NCI-H146 treated with DMSO at 0.1 percent for 48 hours (cell line): ENCODE data around the gene SLC38A1.

ENCODE experiments used
- DNase-seq: peaks from one replicate; lab custom pipeline; 2025; ENCODE audit not compliant: unreplicated experiment; lab: John Stamatoyannopoulos, UW

The SLC38A1 gene

GRCh38 chr12:46144433-46144832 lies 124.4 kb downstream of the SLC38A1 start:
- no peak for DNase-seq

- DNase-seq: no peak
Measured at GRCh38 chr12:46136249-46136648, 132.6 kb downstream of the SLC38A1 start.

- no peak for DNase-seq
Measured at GRCh38 chr12:46135750-46136149, 133.1 kb downstream of the SLC38A1 start.

- DNase-seq: no peak
Measured at GRCh38 chr12:46134852-46135251, 134.0 kb downstream of the SLC38A1 start.

- no peak for DNase-seq
Measured at GRCh38 chr12:46134205-46134811, 134.5 kb downstream of the SLC38A1 start.

- DNase-seq: no peak
Measured at GRCh38 chr12:46133751-46134150, 135.1 kb downstream of the SLC38A1 start.
